Measurements from ENCODE around the gene HES5.

The HES5 gene

GRCh38 chr1:2514863-2515762, 14.9 kb downstream of the HES5 start:
- DNase-seq (ENCODE audit: low spot score) = no peak

GRCh38 chr1:2513939-2514652, 16.0 kb downstream of the HES5 start:
- DNase-seq (ENCODE audit: low spot score) = no peak

- no peak for DNase-seq (ENCODE audit: low spot score)
Observed at GRCh38 chr1:2512862-2513421, 17.1 kb downstream of the HES5 start.

- no peak for DNase-seq (ENCODE audit: low spot score)
Observed at GRCh38 chr1:2510366-2511155, 19.5 kb downstream of the HES5 start.

- no peak for DNase-seq (ENCODE audit: low spot score)
Observed at GRCh38 chr1:2509589-2509988, 20.5 kb downstream of the HES5 start.

- DNase-seq (ENCODE audit: low spot score) = no peak
Observed at GRCh38 chr1:2508751-2509150, 21.3 kb downstream of the HES5 start.

- no peak for DNase-seq (ENCODE audit: low spot score)
Observed at GRCh38 chr1:2508180-2508579, 21.9 kb downstream of the HES5 start.

GRCh38 chr1:2507744-2508155, 22.3 kb downstream of the HES5 start:
- no peak for DNase-seq (ENCODE audit: low spot score)

- DNase-seq (ENCODE audit: low spot score) = no peak
Observed at GRCh38 chr1:2506901-2507565, 23.0 kb downstream of the HES5 start.

GRCh38 chr1:2506007-2506860, 23.8 kb downstream of the HES5 start:
- DNase-seq (ENCODE audit: low spot score) = no peak

GRCh38 chr1:2505461-2505994, 24.5 kb downstream of the HES5 start:
- no peak for DNase-seq (ENCODE audit: low spot score)

- no peak for DNase-seq (ENCODE audit: low spot score)
Observed at GRCh38 chr1:2504949-2505272, 25.2 kb downstream of the HES5 start.

GRCh38 chr1:2504225-2504948, 25.7 kb downstream of the HES5 start:
- DNase-seq (ENCODE audit: low spot score) = no peak

GRCh38 chr1:2503554-2504224, 26.4 kb downstream of the HES5 start:
- no peak for DNase-seq (ENCODE audit: low spot score)

- no peak for DNase-seq (ENCODE audit: low spot score)
Observed at GRCh38 chr1:2502661-2503553, 27.2 kb downstream of the HES5 start.

- DNase-seq (ENCODE audit: low spot score) = no peak
Observed at GRCh38 chr1:2502210-2502609, 27.9 kb downstream of the HES5 start.

GRCh38 chr1:2501820-2502119, 28.3 kb downstream of the HES5 start:
- DNase-seq (ENCODE audit: low spot score) = no peak

GRCh38 chr1:2501041-2501819, 28.8 kb downstream of the HES5 start:
- no peak for DNase-seq (ENCODE audit: low spot score)
